ENCODE measurements around the gene SSR4.

- TF ChIP-seq JUND (IDR thresholded peaks at IDR 0.05) (no peak), CTCF (IDR thresholded peaks at IDR 0.05 in 2 of 3, conservative IDR thresholded peaks at IDR 0.05 in 1 of 3; ENCODE audit: borderline replicate concordance in 1 of 3, insufficient read depth in 1 of 3, low read depth in 2 of 3, low read length in 2 of 3) (no peak), TCF7L2 (IDR thresholded peaks at IDR 0.05; ENCODE audit: borderline replicate concordance, extremely low read depth, insufficient read depth, insufficient read length) (no peak), YY1 (IDR thresholded peaks at IDR 0.05; ENCODE audit: extremely low read depth, insufficient replicate concordance, low read depth, low read length) (no peak), POLR2A (IDR thresholded peaks at IDR 0.05; ENCODE audit: borderline replicate concordance, extremely low read depth, insufficient read depth, insufficient read length) (no peak), REST (IDR thresholded peaks at IDR 0.05; ENCODE audit: low read depth) (no peak), ELF1 (IDR thresholded peaks at IDR 0.05; ENCODE audit: borderline replicate concordance, low read depth) (no peak), EZH2 (IDR thresholded peaks at IDR 0.05) (no peak), EZH2phosphoT487 (IDR thresholded peaks at IDR 0.05; ENCODE audit: borderline replicate concordance) (no peak), ZBTB33 (IDR thresholded peaks at IDR 0.05; ENCODE audit: extremely low read depth, insufficient replicate concordance, low read length) (no peak), MAX (IDR thresholded peaks at IDR 0.05) (no peak), ATF3 (IDR thresholded peaks at IDR 0.05) (no peak), POLR2AphosphoS5 (IDR thresholded peaks at IDR 0.05; ENCODE audit: low read depth, low read length) (no peak), FOSL1 (IDR thresholded peaks at IDR 0.05; ENCODE audit: low read depth) (no peak)
Measured at GRCh38 chrX:153767674-153768055, 26.8 kb upstream of the SSR4 start.

All from HCT116 (cell line).